RWPE1 (cell line): ENCODE measurements around the gene DUSP14.

Source experiments
- CTCF ChIA-PET: fragments of 350-600 bp; sonication (Branson Sonifier 250); formaldehyde crosslinking; extraction: SDS; loops from one replicate; lab custom pipeline; 2021; lab: Yijun Ruan, JAX
- POLR2A ChIA-PET: fragments of 400-600 bp; formaldehyde crosslinking; extraction: SDS; loops from one replicate; lab custom pipeline; 2020; ENCODE audit warnings: antibody characterized with exemption; ENCODE audit not compliant: low non-redundant PET; lab: Yijun Ruan, JAX
- DNase-seq: peaks from one replicate; pipeline ENCODE4 v3.0.0; 2012; ENCODE audit warnings: low spot score
- H3K27ac ChIP-seq: fragments of 450-650 bp; 2 replicates; pipeline ENCODE4 v1.5.1; 2017
- CTCF ChIP-seq: fragments of 450-650 bp; conservative IDR thresholded peaks from 2 replicates; pipeline ENCODE4 v1.5.1; 2017; ENCODE audit warnings: low read depth, mild to moderate bottlenecking

The DUSP14 gene

GRCh38 chr17:37545486-37545885 lies 55.8 kb downstream of the DUSP14 start:
- no peak overlapping the region for H3K27ac ChIP-seq
- CTCF ChIA-PET, result interaction anchor here (0.7 kb wide), 1 partner anchor 250 kb away, joined by 3 read pairs; no protein-coding TSS in a partner anchor
- POLR2A ChIA-PET, result no interaction called here
- DNase-seq, result no peak
- no peak for TF ChIP-seq CTCF

GRCh38 chr17:37546302-37546701 lies 56.6 kb downstream of the DUSP14 start:
- no peak for DNase-seq
- ChIA-PET CTCF (interaction anchor here (0.7 kb wide), 1 partner anchor 249 kb away, joined by 3 read pairs; no protein-coding TSS in a partner anchor), POLR2A (no interaction called here)
- no peak overlapping the region for H3K27ac ChIP-seq
- no peak for TF ChIP-seq CTCF

GRCh38 chr17:37547986-37548385 lies 58.3 kb downstream of the DUSP14 start:
- H3K27ac ChIP-seq, result no peak overlapping the region
- no peak for DNase-seq
- no peak for TF ChIP-seq CTCF
- ChIA-PET POLR2A (no interaction called here), CTCF (interaction anchor here (0.6 kb wide), 1 partner anchor 155 kb away, joined by 3 read pairs; no protein-coding TSS in a partner anchor)

GRCh38 chr17:37551788-37552187 lies 62.1 kb downstream of the DUSP14 start:
- no peak for TF ChIP-seq CTCF
- no peak overlapping the region for H3K27ac ChIP-seq
- POLR2A ChIA-PET, result no interaction called here
- DNase-seq, result peak; percentile 81
- CTCF ChIA-PET, result interaction anchor here (0.8 to 1.3 kb wide), 2 partner anchors 13 to 18 kb away, joined by 4 read pairs; no protein-coding TSS in a partner anchor

- no peak for DNase-seq
- no peak overlapping the region for H3K27ac ChIP-seq
- ChIA-PET CTCF (interaction anchor here (0.6 kb wide), 2 partner anchors 19 to 215 kb away, joined by 3 to 6 read pairs; no protein-coding TSS in a partner anchor), POLR2A (no interaction called here)
- TF ChIP-seq CTCF, result no peak
These were observed 63.8 kb downstream of the DUSP14 start for GRCh38 chr17:37553401-37553966.

- POLR2A ChIA-PET, result no interaction called here
- CTCF ChIA-PET, result interaction anchor here (1.0 kb wide), 1 partner anchor 28 kb away, joined by 7 read pairs; no protein-coding TSS in a partner anchor
- no peak for TF ChIP-seq CTCF
- no peak overlapping the region for H3K27ac ChIP-seq
- DNase-seq, result no peak
These were observed 65.7 kb downstream of the DUSP14 start for GRCh38 chr17:37555386-37555785.
